Activated CD4-positive, alpha-beta T cell treated with anti-CD3 and anti-CD28 coated beads, Interleukin-2, amount 50 U/mL, for 48 hours (primary cell): ENCODE measurements around the gene SH3BGRL3.
"Not testable (repeated sequence)": the region's sequence is repeated elsewhere in the genome, so short reads cannot be mapped to it uniquely, and the experiment has no call there.

ENCODE experiments used
- DNase-seq, 2 experiments: peaks; one replicate each; pipeline ENCODE4 v3.0.0-alpha.2; 2020

Gene SH3BGRL3

GRCh38 chr1:26318338-26319064 is 38.6 kb downstream of the SH3BGRL3 start:
- DNase-seq, result peak; percentile 65 to 76

GRCh38 chr1:26320896-26321295 is 41.0 kb downstream of the SH3BGRL3 start:
- DNase-seq, result peak in 1 of 2 experiments; percentile 16

- DNase-seq, result peak; percentile 99
Observed at GRCh38 chr1:26321315-26322041, 41.6 kb downstream of the SH3BGRL3 start.

GRCh38 chr1:26322042-26322331 is 42.1 kb downstream of the SH3BGRL3 start:
- no peak for DNase-seq

GRCh38 chr1:26323382-26323781 is 43.5 kb downstream of the SH3BGRL3 start:
- DNase-seq, result no peak

GRCh38 chr1:26324550-26324949 is 44.7 kb downstream of the SH3BGRL3 start:
- DNase-seq, result no peak

GRCh38 chr1:26327956-26328362 is 48.1 kb downstream of the SH3BGRL3 start:
- no peak for DNase-seq

GRCh38 chr1:26328597-26328996 is 48.7 kb downstream of the SH3BGRL3 start:
- no peak for DNase-seq

- not testable (repeated sequence) for DNase-seq
Observed at GRCh38 chr1:26329380-26329779, 49.5 kb downstream of the SH3BGRL3 start.

GRCh38 chr1:26330276-26330675 is 50.4 kb downstream of the SH3BGRL3 start:
- DNase-seq, result no peak
